Immature natural killer cell (primary cell): Measurements from ENCODE around the gene CDH3. TPM values are rescaled to one million over a fixed set of nuclear protein-coding genes. Genes with fewer than 3 reads are reported as not detected.
"Not testable (repeated sequence)": the region's sequence is repeated elsewhere in the genome, so short reads cannot be mapped to it uniquely, and the experiment has no call there.

Source experiments
- DNase-seq, 3 donors: peaks; one replicate each; pipeline ENCODE4 v3.0.0; 2022; ENCODE audit warnings: mixed read lengths in 1 of 3
- H3K27ac Mint-ChIP-seq, 6 donors: one replicate each; pipeline ENCODE4 v1.8.0; 2020; ENCODE audit warnings: mixed read lengths in 6 of 6, mild to moderate bottlenecking in 5 of 6, inconsistent platforms in 4 of 6, moderate library complexity in 3 of 6
- H3K27me3 Mint-ChIP-seq, 3 donors: one replicate each; pipeline ENCODE4 v1.8.0; 2020 to 2021; ENCODE audit warnings: low read depth in 3 of 3, mild to moderate bottlenecking in 3 of 3, mixed read lengths in 3 of 3, moderate library complexity in 3 of 3, inconsistent platforms in 1 of 3
- H3K36me3 Mint-ChIP-seq, 3 donors: one replicate each; pipeline ENCODE4 v1.8.0; 2020; ENCODE audit warnings: mixed read lengths in 3 of 3, inconsistent platforms in 2 of 3, mild to moderate bottlenecking in 2 of 3
- H3K4me1 Mint-ChIP-seq, 2 donors: one replicate each; pipeline ENCODE4 v1.8.0; 2020; ENCODE audit warnings: inconsistent platforms in 2 of 2, mild to moderate bottlenecking in 2 of 2, mixed read lengths in 2 of 2, moderate library complexity in 1 of 2
- H3K4me3 Mint-ChIP-seq, 5 donors: one replicate each; pipeline ENCODE4 v1.8.0; 2020; ENCODE audit warnings: mild to moderate bottlenecking in 5 of 5, mixed read lengths in 5 of 5, inconsistent platforms in 3 of 5, moderate library complexity in 3 of 5
- H3K9me3 Mint-ChIP-seq, 6 donors: one replicate each; pipeline ENCODE4 v1.8.0; 2020; ENCODE audit warnings: mild to moderate bottlenecking in 6 of 6, mixed read lengths in 6 of 6, inconsistent platforms in 4 of 6, moderate library complexity in 3 of 6
- polyA plus RNA-seq, 3 donors: library from polyadenylated mRNA; unstranded; fragments of 300-500 nt; fragmentation: Illumina TruSeq; gene quantifications; one replicate each; pipeline ENCODE4 v1.2.3, GENCODE V29; 2021

Gene CDH3
- polyA plus RNA-seq, 3 donors from 2014 or later, result not detected

GRCh38 chr16:68698091-68698490, 53.0 kb downstream of the CDH3 start:
- H3K4me3 Mint-ChIP-seq, result no peak overlapping the region
- H3K27me3 Mint-ChIP-seq, result peaks cover 0 to 4% (median 0%) of the 10 kb centered on the region in 3 donors
- H3K4me1 Mint-ChIP-seq, result no peaks in the 10 kb centered on the region
- DNase-seq, result no peak
- H3K36me3 Mint-ChIP-seq, result no peaks in the 10 kb centered on the region
- H3K27ac Mint-ChIP-seq, result no peak overlapping the region
- no peaks in the 10 kb centered on the region for H3K9me3 Mint-ChIP-seq

GRCh38 chr16:68700120-68700519, 55.0 kb downstream of the CDH3 start:
- no peak overlapping the region for H3K27ac Mint-ChIP-seq
- H3K36me3 Mint-ChIP-seq, result no peaks in the 10 kb centered on the region
- H3K27me3 Mint-ChIP-seq, result peaks cover 0 to 5% (median 0%) of the 10 kb centered on the region in 3 donors
- no peaks in the 10 kb centered on the region for H3K4me1 Mint-ChIP-seq
- no peak overlapping the region for H3K4me3 Mint-ChIP-seq
- H3K9me3 Mint-ChIP-seq, result no peaks in the 10 kb centered on the region
- DNase-seq, result no peak

GRCh38 chr16:68700831-68701230, 55.7 kb downstream of the CDH3 start:
- Mint-ChIP-seq H3K27me3 (peaks cover 0 to 5% (median 0%) of the 10 kb centered on the region in 3 donors), H3K4me1 (no peaks in the 10 kb centered on the region), H3K27ac (no peak overlapping the region), H3K4me3 (no peak overlapping the region), H3K9me3 (no peaks in the 10 kb centered on the region), H3K36me3 (no peaks in the 10 kb centered on the region)
- no peak for DNase-seq

DNA sequence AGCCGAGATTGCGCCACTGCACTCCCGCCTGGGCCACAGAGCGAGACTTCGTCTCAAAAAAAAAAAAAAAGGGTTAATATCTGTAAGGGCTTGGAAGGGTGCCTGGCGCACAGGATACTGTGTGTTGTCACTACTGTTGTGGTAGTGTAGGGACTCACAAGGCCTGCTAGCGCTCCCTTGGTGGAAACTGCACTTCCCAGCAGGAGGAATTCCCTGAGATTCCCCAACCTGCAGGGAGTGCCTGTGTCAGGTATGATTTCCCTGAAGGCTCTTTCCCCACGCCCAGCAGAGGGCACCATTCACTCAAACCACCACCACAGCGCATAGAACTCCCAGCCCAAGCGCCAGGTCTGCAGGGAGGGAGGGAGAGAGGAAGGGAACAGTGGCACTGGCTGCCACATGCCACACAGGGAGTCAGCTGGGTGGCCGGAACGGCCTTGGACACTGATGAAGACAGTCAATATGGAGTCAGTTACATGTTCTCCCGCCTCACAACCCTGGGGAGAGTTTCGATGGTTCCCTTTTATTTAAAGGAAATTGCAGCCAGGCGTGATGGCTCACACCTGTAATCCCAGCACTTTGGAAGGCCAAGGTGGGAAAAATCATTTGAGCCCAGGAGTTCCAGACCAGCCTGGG, 59.2 kb downstream of the CDH3 start:
- peak; percentile 19 to 24 (median 20) for DNase-seq
- Mint-ChIP-seq H3K4me1 (no peaks in the 10 kb centered on the region), H3K36me3 (no peaks in the 10 kb centered on the region), H3K9me3 (no peaks in the 10 kb centered on the region), H3K4me3 (no peak overlapping the region), H3K27me3 (peaks cover 0 to 3% (median 0%) of the 10 kb centered on the region in 3 donors), H3K27ac (no peak overlapping the region)

- peaks cover 2 to 3% (median 3%) of the 10 kb centered on the region in 3 donors for H3K27me3 Mint-ChIP-seq
- no peaks in the 10 kb centered on the region for H3K9me3 Mint-ChIP-seq
- no peaks in the 10 kb centered on the region for H3K4me1 Mint-ChIP-seq
- H3K27ac Mint-ChIP-seq, result no peak overlapping the region
- no peaks in the 10 kb centered on the region for H3K36me3 Mint-ChIP-seq
- no peak overlapping the region for H3K4me3 Mint-ChIP-seq
- DNase-seq, result no peak
Measured at GRCh38 chr16:68707340-68708152, 62.4 kb downstream of the CDH3 start.

GRCh38 chr16:68710211-68710610, 65.1 kb downstream of the CDH3 start:
- H3K4me1 Mint-ChIP-seq, result no peaks in the 10 kb centered on the region

GRCh38 chr16:68711421-68712139, 66.5 kb downstream of the CDH3 start:
- Mint-ChIP-seq H3K9me3 (no peaks in the 10 kb centered on the region), H3K36me3 (no peaks in the 10 kb centered on the region), H3K27ac (no peak overlapping the region), H3K27me3 (peaks cover 2 to 4% (median 3%) of the 10 kb centered on the region in 3 donors), H3K4me1 (no peaks in the 10 kb centered on the region), H3K4me3 (no peak overlapping the region)
- DNase-seq, result peak in 1 of 3 donors; percentile 7

More at GRCh38 chr16:68710211-68710610, 65.1 kb downstream of the CDH3 start:
- H3K4me3 Mint-ChIP-seq, result no peak overlapping the region
- DNase-seq, result no peak
- no peak overlapping the region for H3K27ac Mint-ChIP-seq
- no peaks in the 10 kb centered on the region for H3K9me3 Mint-ChIP-seq
- H3K27me3 Mint-ChIP-seq, result peaks cover 2 to 3% (median 2%) of the 10 kb centered on the region in 3 donors
- H3K36me3 Mint-ChIP-seq, result no peaks in the 10 kb centered on the region

DNA sequence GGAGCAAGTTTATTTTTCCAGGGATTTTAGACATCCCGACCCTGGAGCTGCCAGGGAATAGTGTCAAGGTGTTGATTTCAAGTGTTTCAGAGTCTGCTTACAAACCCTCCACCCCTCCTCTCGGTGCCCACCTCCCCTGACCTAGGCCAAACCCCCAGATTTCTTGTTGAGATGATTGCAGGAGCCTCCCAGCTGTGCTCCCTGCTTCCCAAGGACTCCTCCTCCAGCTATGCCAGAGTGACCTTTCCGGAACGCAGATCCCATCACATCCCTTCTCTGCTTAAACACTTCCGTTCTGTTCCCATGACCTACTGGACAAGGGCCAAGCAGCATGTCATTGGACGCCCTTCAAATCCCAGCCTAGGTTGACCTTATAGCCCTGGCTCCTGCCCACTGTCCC, 68.3 kb downstream of the CDH3 start:
- no peak for DNase-seq
- Mint-ChIP-seq H3K36me3 (no peaks in the 10 kb centered on the region), H3K4me3 (no peak overlapping the region), H3K27ac (no peak overlapping the region), H3K9me3 (no peaks in the 10 kb centered on the region), H3K27me3 (peaks cover 3 to 5% (median 4%) of the 10 kb centered on the region in 3 donors), H3K4me1 (no peaks in the 10 kb centered on the region)

GRCh38 chr16:68715471-68715870, 70.4 kb downstream of the CDH3 start:
- DNase-seq, result no peak
- Mint-ChIP-seq H3K4me3 (no peak overlapping the region), H3K4me1 (peaks cover 3 to 5% of the 10 kb centered on the region in 2 donors), H3K36me3 (no peaks in the 10 kb centered on the region), H3K27ac (no peak overlapping the region), H3K27me3 (peaks cover 5 to 6% (median 5%) of the 10 kb centered on the region in 3 donors), H3K9me3 (no peaks in the 10 kb centered on the region)

DNA sequence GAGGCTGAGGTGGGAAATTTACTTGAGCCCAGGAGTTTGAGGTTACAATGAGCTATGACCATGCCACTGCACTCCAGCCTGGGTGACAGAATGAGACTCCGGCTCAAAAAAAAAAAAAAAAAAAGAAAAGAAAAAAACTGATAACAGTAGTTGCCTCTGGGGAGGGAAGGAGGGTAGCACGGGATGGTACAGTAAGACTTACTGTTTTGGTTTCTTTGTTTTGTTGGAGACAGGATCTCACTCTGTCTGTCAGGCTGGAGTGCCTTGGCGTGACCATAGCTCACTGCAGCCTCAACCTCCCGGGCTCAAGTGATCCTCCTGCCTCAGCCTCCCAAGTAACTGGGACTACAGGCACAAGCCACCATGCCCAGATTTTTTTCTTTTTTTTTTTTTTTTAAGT, 71.4 kb downstream of the CDH3 start:
- H3K4me3 Mint-ChIP-seq, H3K27me3 Mint-ChIP-seq, H3K36me3 Mint-ChIP-seq, H3K27ac Mint-ChIP-seq, H3K4me1 Mint-ChIP-seq, H3K9me3 Mint-ChIP-seq, DNase-seq: not testable (repeated sequence)

GRCh38 chr16:68717684-68718083, 72.6 kb downstream of the CDH3 start:
- peaks cover 3 to 5% (median 3%) of the 10 kb centered on the region in 3 donors for H3K27me3 Mint-ChIP-seq
- H3K36me3 Mint-ChIP-seq, result no peaks in the 10 kb centered on the region
- no peak overlapping the region for H3K4me3 Mint-ChIP-seq
- no peak overlapping the region for H3K27ac Mint-ChIP-seq
- no peaks in the 10 kb centered on the region for H3K9me3 Mint-ChIP-seq
- no peak for DNase-seq
- H3K4me1 Mint-ChIP-seq, result peaks cover 3 to 5% of the 10 kb centered on the region in 2 donors

DNA sequence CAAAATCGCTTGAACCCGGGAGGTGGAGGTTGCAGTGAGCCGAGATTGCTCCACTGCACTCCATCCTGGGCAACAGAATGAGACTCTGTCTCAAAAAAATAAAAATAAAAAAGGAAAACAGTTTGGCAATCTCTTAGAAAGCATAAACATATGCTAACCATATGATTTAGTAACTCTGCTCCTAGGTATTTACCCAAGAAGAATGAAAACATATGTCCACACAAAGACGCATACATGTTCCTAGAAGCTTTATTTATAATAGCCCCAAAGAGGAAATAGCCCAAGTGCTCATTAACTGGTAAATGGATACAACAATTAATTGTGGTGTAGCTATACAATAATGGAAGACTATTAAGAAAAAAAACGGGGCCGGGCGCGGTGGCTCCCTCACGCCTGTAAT, 73.5 kb downstream of the CDH3 start:
- H3K27ac Mint-ChIP-seq, result no peak overlapping the region
- H3K4me1 Mint-ChIP-seq, result peaks cover 3 to 5% of the 10 kb centered on the region in 2 donors
- no peak overlapping the region for H3K4me3 Mint-ChIP-seq
- no peaks in the 10 kb centered on the region for H3K9me3 Mint-ChIP-seq
- no peak for DNase-seq
- no peaks in the 10 kb centered on the region for H3K36me3 Mint-ChIP-seq
- H3K27me3 Mint-ChIP-seq, result peaks cover 3 to 4% (median 3%) of the 10 kb centered on the region in 3 donors

DNA sequence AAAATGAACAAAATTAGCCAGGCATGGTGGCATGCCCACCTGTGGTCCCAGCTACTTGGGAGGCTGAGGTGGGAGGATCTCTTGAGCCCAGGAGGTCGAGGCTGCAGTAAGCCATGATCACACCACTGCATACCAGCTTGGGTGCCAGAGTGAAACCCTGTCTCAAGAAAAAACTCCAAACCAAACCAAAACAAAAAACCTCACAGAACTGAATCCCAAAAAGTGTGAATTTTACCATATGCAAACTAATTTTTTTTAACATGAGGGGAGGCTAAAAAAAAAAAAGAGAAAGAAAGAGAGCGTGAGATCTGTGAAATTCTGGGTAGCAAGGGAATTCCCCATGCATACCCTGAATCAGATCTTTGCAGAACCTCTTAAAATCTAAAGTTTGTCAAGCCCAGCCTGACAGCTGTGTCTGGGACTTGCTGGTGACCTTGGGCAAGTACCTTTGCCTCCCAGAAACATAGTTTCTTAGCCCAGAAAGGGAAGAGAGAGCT, 74.9 kb downstream of the CDH3 start:
- Mint-ChIP-seq H3K27me3 (peaks cover 2 to 3% (median 3%) of the 10 kb centered on the region in 3 donors), H3K36me3 (no peaks in the 10 kb centered on the region), H3K27ac (no peak overlapping the region), H3K9me3 (no peaks in the 10 kb centered on the region), H3K4me3 (no peak overlapping the region), H3K4me1 (peaks cover 3 to 5% of the 10 kb centered on the region in 2 donors)
- DNase-seq, result no peak
